SH-SY5Y (cell line): ENCODE data around the gene SORCS3.

Experiments used
- GATA2 ChIP-seq: IDR thresholded peaks from 2 replicates; pipeline ENCODE4 v1.6.1; 2011; ENCODE audit warnings: mild to moderate bottlenecking, low read depth, low read length
- GATA3 ChIP-seq: IDR thresholded peaks from 2 replicates; pipeline ENCODE4 v1.6.1; 2011; ENCODE audit warnings: low read depth, mild to moderate bottlenecking, low read length, moderate library complexity

DNA sequence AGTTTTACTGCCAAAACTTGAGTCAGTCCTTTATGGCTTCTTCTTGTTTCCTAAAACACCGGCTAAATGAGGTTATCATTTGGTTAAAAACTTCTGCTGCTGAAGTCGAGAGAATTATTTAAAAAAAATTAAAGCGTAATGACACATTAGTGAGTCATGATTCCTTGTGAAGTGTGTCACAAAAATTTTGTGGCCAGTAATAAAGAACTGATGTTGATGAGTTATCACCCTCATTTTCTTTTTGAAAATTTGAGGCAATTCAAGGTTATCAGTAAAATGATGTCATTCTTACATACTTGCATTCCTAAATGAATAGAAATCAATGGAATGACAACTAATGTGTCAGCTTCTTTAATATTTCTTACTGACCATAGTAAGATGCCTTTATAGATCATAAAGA is 427.4 kb downstream of the SORCS3 start:
- TF ChIP-seq GATA3: no peak
- no peak for TF ChIP-seq GATA2
